Stimulated activated CD4-positive, alpha-beta T cell treated with anti-CD3 and anti-CD28 coated beads, Interleukin-1b, Interleukin-23, amount 100 ng/mL, for 1 hour (primary cell): ENCODE results near the gene TIGD3.

Source experiments
- DNase-seq, 2 donors: peaks; one replicate each; pipeline ENCODE4 v3.0.0-alpha.2; 2020; ENCODE audit warnings: low read depth in 2 of 2

Gene TIGD3

DNA sequence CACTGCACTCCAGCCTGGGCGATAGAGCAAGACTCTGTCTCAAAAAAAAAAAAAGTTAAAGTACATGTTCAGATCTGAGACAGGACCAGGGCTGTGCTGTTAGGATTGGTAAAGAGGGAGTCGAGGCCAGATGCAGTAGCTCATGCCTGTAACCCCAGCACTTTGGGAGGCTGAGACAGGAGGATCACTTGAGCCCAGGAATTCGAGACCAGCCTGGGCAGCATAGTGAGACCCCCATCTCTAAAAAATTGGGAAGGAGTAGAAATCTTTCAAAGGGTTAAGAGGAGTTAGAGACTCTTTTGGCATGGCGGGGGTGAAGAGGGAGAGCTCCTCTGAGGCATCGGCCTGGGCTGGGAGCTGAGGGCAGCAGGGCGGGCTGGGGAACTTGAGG lies 16.1 kb downstream of the TIGD3 start:
- no peak for DNase-seq

DNA sequence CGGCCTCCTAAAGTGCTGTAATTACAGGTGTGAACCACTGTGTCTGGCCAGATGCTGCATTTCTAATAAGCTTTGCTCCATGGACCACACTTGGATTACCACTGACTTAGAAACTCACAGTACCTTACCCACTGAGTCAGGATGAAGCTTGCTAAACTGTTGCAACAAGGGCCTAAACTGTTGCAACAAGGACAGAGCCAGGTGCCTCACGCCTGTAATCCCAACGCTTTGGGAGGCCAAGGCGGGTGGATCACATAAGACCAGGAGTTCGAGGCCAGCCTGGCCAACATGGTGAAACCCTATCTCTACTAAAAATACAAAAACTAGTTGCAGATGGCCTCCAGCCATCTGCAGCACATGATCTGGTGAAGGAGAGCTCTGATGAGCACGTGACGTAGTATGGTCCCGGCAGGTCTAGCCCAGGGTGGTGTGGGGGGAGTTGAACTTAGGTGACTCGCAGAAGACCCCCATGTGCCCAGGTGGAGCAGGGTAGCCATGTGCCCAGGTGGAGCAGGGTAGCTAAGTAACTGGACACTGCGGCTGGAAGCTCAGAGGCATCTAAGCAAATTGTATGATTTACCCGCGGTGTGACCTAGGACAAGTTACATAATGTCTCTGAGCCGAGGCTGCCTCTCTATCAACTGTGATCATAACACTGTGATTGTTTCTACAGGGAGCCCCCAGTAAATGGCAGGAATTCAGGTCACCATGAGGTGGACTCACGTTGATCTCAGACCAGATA lies 19.5 kb downstream of the TIGD3 start:
- DNase-seq = no peak

- DNase-seq = no peak
Measured at GRCh38 chr11:65375012-65375411, 20.5 kb downstream of the TIGD3 start.

DNA sequence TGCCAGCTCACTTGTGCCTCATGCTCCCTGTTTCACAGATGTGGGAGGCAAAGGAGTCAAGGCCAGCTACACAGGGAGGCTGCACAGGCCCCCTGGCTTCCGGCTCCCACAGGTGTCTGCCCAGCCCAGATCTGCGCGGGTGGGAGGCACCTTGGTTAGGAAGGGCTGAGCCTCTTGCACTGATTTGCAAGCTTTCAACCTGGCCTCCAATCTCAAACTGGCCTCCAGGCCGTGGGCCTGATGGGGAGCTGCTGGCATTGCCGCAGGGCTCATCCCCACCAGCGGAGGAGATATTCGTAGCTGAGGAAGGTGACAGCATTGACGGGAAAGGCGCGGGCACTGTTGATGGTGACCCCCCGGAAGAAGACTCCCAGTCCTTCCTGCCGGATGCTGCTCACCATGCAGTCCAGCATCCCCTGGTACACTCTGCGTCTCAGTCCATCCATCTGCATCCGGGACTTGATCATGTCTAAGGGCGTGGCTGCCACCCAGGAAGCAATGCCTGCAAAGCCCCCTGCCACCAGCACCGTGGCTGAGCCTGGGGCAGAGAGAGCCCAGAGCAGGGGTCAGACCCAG lies 21.7 kb downstream of the TIGD3 start:
- no peak for DNase-seq

- DNase-seq = no peak
Measured at GRCh38 chr11:65377036-65377435, 22.5 kb downstream of the TIGD3 start.

DNA sequence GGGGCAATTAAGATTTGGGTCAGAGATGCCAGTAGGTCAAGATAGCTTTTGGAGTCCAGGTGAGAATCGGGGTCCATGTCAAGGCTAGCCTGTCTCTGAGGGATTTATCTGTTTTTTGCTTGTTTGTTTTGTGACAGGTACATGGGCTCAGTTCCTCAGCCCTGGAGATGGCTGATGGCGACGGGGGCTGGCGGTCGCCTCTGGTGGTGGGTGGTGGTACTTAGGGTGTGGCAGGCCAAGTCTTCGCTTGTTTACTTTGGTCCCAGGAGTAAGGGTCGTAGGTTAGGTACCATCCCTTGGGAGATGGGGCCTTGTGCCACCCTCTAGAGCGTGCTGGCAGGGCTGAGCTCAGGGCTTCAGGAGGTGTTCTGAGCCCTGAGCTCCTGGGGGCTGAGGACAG lies 23.2 kb downstream of the TIGD3 start:
- DNase-seq = no peak

DNA sequence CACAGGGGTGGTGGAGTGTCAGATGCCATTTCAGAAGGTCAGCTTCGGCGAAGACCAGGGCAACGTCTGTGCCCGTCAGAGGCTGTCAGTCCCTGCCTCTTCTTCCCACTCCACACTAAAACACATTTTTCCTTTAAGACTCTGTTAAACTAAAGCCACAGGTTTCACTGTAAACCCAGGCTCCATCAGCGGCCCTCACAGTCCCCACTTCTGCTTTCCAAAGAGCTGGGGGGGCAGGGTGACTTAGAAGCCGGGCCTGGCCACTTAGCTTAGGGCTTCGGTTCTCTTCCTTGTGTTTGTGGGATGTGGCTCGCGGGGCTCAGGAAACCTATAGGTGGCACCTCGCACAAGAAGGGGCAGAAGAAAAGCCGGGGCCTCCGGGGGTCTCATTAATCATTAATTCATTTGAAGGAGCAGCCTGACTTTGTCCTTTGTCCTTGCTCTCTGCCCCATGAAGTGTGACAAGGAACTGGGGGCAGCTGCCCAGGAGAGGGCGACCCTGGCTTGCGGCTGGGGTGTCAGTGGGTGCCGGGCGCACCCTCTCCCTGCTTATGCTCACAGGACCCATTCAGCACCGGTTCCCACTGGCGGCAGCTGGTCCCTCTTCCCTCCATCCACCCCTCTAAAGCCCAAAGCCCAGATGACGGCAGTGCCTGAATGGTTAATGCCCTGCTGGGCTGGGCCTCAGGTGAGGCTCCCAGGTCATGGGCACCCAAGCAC lies 23.8 kb downstream of the TIGD3 start:
- DNase-seq = no peak

GRCh38 chr11:65378928-65379638 lies 24.5 kb downstream of the TIGD3 start:
- no peak for DNase-seq

DNA sequence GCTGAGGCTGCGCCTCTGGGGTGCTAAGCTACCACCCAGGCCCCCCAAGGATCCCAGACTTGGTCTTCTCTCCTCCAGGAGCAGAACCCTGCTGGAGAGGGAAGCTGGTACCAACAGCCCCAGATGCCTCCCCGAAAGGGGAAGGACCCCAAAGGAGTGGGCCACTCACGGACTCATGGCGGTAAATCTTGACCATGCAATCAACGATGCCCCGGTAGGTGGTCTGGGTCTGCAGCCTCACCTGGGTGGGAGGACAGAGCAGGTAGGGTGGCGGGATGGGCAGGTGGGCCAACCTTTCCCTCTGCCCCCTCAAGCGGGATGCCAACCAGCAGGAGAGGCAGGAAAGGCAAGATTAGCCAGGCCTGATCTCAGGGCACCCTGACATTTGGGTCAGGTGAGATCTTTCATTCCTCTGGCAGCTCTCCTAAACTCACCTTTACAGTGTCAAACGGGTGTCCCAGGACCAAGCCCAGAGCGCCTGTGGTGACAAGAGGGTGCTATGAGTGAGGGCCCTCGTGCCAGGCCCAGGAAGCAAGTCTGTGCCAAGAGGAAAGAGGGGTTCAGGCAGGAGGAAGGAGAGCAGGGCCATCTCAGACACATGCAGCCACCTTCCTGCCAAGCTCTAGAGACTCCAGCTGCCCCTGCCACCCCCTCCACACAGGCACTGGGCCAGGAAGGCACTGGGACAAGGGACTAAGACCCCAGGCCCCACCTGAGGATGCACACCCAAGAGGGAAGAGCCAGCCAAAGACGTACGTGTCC lies 25.3 kb downstream of the TIGD3 start:
- no peak for DNase-seq

DNA sequence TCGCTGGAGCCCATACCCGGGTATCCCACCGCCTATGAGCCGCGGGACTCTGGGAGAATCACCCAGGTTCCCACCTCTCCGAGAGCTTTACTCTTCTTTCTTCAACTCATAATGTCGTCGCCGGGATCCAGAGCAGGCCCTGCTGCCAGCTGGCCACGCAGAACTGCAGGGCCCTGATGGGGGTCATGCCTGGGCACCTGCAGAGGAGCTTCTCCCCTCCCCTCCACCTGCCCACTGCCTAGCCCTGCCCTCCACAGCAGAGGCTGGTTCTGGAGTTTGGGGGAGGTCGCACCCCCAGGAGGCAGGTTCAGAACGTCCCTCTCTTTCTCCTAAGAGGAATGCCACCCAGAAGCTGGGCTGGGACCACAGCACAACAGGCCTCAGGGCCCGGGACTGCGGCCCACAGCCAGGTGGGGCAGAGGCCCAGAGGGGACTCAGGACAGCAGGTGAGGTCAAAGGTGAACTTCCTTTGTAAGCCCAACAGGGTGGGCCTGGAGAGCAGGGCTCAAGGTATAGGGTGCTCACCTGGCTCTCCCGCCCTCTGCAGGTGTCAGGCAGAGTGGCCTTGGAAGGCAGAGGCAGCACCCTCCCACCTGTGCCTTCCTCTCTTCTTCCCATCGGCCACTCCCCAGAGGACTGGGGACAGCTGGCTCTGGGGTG lies 26.0 kb downstream of the TIGD3 start:
- DNase-seq = no peak

- no peak for DNase-seq
Measured at GRCh38 chr11:65381716-65382032, 27.1 kb downstream of the TIGD3 start.

DNA sequence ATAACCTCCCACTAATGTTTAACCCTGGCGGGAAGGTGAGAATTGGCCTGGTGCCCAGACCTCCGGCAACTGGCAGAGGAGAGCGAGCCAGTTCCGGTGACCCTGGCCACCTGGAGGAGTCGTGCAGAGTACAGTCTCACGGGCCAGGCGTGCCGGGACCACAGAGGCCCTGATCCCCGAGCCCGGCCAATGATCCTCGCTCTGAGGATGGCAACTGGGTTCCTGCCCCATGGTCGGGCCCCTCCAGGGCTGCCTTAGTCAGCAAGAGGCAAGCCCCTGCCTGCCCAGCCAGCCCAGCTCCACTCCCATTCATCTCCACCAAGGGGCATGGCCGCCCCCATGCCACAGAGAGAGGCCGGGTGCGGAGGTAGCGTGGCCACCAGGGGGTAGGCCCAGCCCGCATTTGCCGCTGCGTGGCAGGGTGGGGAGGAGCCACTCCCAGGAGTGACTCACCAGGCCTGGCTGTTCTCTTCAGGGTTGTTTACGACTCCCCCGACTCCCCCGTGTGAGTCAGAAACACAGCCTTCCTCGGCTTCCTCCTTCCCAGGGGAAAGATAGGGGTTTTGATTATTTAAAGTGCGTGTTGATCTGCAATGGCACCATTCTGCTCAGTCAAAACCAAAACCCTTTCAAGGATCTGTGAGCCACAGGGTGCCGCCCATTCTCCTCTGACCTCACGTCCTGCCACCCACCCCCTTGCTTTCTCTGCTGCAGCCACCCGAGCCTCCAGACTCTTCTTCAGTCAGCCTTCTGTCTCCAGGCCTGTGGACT lies 27.7 kb downstream of the TIGD3 start, which contains the start of gene SLC25A45:
SLC25A45 (minus strand) TSS at position 614 of the 771 bp plus-strand sequence. CDS start 695 bp downstream, outside the sequence.
- peak; percentile 83 to 85 for DNase-seq

DNA sequence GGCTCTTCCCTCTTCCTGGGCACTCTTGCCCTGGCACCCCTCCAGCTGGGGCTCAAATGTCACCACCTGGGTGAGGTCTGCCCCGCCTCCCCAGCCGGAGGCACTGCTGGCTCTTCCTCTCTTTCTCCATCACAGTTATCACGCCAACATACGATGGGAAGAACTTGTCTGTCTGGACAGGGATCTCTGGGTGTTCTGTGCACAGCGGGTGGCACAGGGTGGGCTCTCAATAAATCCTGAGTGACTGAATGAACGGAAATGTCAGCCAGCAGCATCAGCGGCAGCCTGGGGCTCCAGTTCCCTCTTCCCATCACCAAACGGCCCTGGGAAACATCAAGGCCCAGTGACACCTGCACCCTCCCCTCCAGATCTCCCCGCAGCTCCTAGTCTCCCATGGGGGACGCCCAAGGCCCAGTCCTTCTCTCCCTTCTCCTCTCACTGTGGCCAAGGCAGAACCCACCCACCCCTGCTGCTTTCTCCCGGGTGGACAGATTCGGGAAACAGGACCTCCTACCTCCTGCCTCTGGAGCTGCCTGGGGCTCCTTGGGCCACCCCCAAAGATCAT lies 28.3 kb downstream of the TIGD3 start:
- DNase-seq = no peak

DNA sequence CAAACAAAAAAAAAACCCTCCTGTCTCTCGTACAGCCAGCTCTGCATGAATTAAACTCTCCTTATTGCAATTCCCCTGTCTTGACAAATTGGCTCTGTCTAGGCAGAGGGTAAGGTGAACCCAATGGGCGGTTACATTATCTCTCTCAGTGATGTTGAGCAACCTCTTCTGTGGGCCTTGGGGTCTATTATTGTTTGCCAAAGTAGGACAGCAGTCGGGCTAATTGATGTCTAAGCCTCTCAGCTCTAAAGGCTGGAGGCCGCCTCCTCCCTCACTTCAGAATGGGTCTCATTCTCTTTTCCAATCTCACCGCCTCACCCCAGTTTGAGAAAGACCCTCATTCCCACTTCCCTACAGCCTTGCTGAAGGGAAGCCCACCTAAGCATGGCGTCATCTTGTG lies 29.2 kb downstream of the TIGD3 start:
- no peak for DNase-seq

- no peak for DNase-seq
Measured at GRCh38 chr11:65384301-65384889, 29.8 kb downstream of the TIGD3 start.

GRCh38 chr11:65386307-65387140 lies 32.0 kb downstream of the TIGD3 start, which contains the start of gene FRMD8:
TSS of gene FRMD8 (plus strand) at chr11:65386637. CDS start at chr11:65387037, 400 bp downstream.
- peak; percentile 73 to 81 for DNase-seq

DNA sequence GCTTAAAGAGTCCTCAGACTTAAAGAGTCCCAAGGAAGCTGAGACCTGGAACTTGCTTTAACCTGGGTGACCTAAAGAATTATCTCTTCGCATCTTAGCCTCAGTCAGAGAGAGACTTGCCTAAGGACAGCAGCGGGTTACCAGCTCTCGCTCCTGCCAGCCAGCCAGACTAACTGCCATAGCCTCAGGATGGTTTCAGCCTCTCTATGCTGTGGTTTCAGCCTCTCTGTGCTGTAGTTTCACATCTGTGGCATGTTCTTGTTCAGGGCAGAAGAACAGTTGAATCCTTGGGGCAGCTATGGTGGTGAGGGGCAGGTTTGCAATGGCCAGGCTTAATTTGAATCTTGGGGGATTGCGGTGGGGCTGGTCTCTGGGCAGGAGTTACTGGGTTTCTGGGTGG lies 34.2 kb downstream of the TIGD3 start:
- DNase-seq = no peak

GRCh38 chr11:65389294-65389980 lies 34.9 kb downstream of the TIGD3 start:
- DNase-seq = no peak
